HG03280 (cell line): ENCODE measurements around the gene HSPE1.
"Not testable (repeated sequence)": the region's sequence is repeated elsewhere in the genome, so short reads cannot be mapped to it uniquely, and the experiment has no call there.

Source experiments
- ATAC-seq: cut with Tn5 transposase; IDR thresholded peaks from one replicate; pipeline ENCODE4 v1.9.1; 2021; ENCODE audit warnings: mild to moderate bottlenecking, moderate library complexity; ENCODE audit not compliant: unreplicated experiment

HSPE1 gene

DNA sequence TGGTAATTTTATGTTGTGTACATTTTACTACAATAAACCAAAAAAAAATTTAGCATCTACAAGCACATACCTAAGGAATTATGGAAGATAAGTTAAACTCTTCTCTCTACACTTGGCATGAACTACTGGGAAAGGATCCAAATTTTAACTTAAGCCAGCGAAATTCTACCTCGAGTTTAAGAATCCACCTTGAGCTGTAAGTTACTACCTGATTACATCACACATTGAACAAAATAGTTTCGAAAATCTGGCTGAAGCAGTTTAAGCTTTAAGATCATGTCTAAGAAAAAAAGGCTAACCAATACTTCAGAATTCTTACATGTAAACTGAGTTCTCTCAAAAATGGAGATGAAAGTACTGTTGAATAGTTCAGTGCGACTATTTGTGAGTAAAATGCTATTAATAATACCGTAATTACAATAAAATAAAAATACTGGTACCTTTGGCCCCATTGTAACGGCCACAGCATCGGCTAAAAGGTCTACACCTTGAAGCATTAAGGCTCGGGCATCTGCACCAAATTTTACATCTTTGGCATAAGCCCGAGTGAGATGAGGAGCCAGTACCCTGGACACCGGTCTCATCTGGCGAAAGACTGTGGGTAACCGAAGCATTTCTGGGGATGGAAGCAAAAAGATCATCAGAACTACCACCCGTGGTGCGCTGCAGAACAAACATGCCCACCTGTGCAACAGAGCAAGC, 1.8 kb upstream of the HSPE1 start:
- no peak for ATAC-seq

DNA sequence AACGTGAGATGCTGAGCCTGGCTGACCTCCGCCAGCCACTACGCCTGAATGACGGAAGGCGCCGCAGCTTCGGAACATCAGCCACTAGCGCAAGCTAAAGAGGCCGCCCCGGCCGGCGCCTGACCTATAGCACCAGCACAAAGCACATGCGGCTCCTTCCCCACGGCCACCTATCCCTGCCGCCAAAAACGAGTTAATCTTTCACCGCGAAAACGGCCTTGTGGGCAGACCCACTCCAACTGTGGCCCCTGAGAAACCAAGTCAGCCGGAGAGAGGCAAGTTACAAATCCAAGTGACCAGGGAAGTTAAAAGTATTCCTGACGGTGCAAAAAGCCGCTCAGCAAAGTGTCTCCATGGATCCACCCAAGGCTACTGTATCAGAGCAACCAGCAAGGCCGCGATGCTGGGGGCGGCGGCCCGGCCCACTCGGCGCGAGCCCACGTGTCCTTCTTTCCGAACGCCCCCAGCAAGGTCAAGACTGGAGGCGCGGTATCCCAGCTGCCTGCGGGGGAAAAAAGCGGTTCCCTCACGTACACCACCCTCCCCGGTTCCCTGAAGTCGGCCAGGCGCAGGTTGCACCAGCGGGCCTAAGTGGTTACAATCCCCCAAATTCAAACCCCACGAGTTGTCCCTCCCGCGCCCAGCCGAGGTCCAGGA, 1.1 kb upstream of the HSPE1 start:
- peak; percentile 19 for ATAC-seq

DNA sequence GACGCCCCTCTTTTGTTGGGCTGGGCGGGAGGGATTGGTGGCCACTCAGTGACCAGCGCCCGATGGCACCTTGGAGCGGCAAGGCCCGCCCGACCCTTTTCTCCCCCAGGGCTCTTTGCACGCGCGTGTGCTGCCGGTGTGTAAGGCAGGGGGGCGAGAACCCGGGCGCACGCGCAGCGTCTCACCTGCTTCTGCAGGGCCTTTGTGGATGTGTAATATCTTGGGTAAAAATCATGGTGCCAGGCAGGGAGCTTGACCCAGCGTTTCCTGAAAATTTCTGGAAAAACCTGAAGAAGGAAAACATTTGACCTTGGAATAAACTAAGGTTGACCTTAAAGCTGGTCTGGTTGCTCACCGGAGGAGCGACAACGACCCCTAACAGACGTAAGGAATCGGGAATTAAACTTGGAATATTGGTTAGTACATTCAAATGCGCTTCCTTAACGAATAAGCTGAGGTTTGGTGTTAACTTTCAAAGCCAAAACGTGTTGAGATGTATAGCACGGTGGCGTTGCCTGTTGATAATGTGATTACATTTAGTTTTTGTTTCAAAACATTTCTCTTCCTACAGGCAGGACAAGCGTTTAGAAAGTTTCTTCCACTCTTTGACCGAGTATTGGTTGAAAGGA, 438 bp downstream of the HSPE1 start:
- ATAC-seq = no peak

DNA sequence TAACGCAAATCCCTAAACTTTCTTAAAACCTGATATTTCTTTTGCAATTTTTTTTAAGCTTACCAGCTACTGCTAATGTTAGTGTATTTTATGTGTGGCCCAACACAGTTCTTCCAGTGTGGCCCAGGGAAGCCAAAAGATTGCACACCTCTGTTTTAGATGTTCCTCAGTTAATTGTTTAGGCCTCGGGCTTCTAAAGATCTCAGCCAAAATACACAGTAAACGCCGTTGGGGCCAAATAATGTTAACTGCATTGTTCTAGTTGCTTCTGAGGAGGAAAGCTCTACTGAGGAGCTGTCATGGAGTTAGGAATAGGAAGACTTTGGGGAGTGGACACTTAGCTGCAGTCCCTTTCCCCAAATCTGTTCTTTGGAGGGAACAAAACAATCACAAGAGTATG, 2.0 kb downstream of the HSPE1 start:
- ATAC-seq = no peak

DNA sequence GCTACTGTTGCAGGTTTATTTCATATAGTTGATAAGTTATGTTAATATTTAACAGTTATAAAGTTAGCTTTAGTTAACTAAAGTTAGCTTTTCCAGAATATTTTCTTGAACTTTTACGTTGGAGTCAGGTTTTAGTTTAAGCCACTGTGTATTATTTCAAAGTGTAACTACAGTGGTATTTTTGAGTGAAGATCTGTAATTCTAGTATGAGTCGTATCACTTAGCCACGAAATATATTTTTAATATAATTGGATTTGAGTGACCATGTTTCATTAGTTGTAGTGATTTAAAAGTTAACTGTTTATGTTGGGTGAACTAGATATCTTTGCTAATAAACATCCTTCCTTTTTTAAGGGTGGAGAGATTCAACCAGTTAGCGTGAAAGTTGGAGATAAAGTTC, 2.5 kb downstream of the HSPE1 start:
- ATAC-seq = no peak

DNA sequence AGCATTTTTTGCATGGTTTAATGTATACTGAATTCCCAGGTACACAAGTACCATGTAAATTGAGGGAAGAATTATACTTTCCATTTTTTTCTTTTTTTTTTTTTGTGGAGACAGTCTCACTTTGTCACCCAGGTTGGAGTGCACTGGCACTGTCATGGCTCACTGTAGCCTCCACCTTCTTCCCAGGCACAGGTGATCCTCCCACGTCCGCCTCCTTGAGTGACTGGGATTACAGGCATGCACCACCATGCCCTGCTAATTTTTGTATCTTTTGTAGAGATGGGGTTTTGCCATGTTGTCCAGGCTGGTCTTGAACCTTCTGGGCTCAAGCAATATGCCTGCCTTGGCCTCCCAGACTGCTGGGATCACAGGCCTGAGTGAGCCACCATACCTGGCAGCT, 3.8 kb downstream of the HSPE1 start:
- ATAC-seq = no peak

DNA sequence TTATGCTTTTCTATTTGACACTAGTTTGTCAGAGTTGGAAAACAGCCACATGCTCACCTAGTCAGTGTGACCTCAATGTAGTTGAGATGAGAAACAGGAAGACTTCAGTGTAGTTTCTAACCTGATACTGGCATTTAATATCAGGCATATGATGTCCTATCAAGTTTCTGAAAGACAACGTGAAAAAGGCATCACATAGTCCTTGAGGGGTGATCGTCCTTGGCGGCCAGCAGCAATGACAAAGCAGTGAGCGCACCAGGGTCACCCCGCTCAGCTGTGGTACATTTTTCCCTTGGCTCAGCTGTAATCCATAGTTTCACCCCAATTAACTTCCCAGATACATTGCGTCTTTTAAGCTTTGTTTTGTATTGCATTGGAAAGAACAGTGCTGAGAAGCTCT, 4.3 kb downstream of the HSPE1 start:
- no peak for ATAC-seq

DNA sequence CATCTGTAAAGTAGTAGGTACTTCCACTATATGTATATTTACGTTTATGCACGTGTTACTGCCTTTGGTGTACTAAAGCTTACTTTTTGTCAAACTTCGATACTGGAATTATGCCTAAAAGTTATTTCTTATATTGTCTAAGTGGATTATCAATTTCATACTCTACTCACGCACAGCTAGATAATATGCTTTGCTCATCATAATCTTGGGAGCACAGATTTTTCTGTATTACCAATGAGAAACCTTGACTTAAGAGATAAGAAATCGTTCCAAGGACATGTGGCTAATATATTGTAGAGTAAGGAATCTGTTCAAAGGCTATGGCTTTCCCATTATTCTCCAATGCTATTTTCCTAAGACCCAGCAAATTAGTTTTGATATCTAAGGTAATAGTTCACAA, 6.5 kb downstream of the HSPE1 start:
- no peak for ATAC-seq

DNA sequence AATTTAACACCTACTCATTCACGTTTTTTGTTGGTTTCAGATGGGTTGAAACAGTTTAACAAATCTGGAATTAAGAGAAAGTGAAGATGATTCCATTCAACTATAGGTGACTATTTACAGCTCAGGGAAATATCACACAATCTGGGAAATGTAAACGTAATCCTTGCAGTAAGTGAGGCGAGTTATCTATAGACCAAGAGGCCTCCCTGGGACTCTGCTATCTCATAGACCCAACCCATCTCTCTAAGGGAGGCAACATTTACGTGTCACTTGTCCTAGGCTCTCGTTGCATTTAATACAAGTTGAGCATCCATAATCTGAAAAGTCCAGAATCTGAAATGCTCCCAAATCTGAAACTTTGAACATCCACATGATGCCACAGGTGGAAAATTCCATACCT, 13.7 kb downstream of the HSPE1 start:
- no peak for ATAC-seq

DNA sequence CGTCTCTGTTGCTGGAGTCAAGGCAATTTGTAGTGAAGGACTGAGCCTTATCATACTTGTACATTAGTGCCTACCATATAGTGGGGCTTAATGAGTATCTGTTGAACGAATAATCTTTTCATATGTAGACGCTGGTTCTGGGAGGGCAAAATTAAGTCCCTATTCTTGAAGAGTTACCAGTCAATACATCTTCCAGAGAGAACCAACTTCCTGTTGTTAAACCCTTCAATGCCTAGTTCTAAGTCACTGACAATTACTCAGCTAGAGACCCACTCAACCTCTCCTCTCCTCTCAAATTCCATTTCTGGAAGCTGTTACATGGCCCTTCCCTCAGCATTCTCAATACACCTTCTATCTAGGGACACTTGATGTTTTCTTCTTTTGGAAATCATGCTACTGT, 14.6 kb downstream of the HSPE1 start:
- ATAC-seq = no peak

DNA sequence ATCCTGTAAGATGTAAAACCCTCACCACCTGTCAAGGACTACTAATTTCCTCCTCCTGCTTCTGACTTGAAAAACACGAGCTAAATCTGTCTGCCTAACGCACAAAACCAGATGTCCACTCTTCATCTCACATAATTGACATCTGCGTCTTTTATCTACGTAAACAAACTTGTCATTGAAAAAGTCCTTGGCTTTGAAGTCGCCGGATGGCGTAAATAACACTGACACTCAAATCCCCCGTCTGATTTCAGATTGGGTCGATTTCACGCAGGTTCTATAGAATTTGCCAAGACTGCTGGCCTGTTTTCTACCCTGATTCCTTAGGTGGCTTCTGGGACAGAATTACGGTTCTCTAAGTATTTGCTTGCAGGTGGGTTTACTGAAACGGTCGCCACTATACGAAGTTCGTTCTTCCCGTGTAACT, 15.1 kb downstream of the HSPE1 start:
- ATAC-seq = peak; percentile 5

DNA sequence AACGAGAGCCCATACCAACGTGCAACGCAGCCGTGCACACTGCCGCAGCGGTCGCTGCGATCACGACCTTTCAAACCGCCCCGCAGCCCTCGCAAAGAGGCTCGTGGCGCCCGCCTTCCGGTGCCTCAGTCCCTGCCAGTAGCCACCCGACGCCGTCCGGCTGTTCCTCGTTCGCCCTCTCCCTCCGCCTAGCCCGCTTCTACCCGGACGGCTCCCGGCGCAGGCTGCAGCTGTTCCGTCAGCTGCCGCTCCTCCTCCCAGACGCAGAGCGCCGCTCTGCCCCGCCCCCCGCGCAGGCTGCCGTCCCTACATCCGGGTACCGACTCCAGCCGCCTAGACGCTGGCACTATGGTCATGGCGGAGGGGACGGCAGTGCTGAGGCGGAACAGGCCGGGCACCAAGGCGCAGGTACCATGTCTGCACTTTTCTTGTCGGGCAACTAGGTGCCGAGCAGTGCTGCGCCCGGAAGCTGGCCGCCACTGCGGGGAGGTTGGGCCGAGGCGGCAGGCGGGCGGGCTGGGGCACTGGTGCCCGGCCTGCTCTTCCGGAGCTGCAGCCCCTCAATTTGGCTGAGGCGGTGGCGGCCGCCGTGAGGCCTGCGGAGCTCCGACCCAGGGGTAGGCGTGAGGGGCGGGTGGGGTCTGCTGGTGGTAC, 15.7 kb downstream of the HSPE1 start, which contains the start of gene MOB4:
TSS of gene MOB4 (plus strand) at position 328 of the 654 bp plus-strand sequence. CDS start at position 349, 21 bp downstream.
- peak; percentile 94 for ATAC-seq

DNA sequence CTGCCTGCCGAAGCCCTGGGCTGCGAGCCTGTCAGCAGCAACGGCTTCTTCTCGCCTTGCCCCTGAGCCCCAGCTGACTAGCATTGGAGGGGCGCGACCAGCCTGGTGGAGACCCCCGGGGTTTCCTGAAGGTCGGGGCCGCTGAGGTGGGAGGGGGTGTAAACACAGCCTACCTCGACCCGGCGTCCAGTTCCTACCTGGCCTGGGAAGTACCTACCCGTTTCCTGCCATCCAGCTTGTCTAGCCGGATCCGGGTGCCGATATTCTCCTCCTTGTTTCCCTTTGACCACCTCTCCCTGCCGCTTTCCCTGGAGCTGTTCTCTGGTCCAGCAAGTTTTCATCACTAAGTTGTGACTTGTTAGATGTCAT, 16.2 kb downstream of the HSPE1 start:
- ATAC-seq = no peak

DNA sequence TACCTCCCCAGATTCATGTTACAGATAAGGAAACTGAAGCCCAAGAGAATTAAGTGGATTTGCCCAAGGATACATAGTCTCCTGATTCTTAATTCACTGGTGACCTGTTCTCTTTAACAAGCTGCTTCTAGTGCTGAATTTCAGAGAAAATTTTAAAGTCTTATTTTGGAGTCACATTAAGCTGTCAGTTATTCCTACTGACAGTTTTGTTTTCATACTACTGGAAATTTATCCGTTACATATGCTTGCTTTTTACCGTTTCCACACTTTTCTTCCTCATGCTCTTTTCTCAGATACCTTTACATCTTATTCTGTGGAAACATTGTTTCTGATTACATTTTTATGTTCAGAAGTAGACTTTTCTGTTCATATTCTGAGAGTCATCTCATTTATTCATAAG, 17.0 kb downstream of the HSPE1 start:
- no peak for ATAC-seq

DNA sequence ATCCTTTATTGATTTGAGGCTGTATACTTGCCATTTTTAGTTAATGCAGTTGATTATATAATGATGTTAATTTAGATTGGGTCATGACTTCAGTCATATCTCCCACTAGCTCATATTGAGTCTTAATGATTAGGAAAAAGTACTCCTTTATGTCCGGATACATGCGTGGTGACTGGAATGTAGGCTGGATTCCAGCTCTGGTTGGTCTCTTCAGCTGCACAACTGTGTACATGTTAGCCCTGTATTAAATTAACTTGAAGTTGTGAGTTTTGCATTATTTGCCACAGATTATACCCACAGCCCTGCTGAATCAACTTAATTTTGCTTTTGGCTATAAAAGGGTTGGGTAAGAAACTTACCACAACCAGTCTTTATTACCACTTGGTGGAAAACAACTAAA, 38.2 kb downstream of the HSPE1 start:
- ATAC-seq = no peak

DNA sequence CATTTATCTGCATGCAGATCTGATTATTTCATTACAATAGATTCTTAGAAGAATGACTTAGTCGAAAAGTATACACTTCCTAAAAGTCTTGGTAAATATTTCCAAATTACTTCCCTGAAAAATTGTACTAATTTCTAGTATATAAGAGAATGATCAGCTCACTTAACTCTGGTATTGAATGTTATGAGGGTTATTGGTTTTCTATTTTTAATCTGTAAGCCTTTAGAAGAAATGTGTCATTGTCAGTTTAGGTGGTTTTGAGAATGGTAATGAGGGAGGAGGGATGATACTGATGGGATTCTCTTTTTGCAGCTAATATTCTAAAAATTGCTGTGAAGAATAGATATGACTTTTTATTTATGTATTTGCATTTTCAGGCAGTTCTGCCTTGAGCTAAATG, 39.6 kb downstream of the HSPE1 start:
- no peak for ATAC-seq

DNA sequence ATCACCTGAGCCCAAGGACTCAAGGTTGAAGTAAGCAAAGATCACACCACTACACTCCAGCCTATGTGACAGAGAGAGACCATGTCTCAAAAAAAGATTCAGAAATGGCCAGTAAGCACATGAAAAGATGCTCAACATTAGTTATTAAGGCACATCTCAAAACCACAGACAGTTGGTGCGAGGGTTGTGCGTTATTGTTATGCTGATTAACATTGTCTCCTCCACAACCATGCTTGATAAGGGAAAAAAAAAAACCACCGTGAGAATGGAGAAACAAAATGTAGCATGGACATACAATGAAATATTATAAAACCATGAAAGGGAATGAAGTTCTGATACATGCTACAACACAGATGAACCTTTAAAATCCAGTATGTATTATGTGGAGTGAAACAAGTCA, 43.0 kb downstream of the HSPE1 start:
- no peak for ATAC-seq

DNA sequence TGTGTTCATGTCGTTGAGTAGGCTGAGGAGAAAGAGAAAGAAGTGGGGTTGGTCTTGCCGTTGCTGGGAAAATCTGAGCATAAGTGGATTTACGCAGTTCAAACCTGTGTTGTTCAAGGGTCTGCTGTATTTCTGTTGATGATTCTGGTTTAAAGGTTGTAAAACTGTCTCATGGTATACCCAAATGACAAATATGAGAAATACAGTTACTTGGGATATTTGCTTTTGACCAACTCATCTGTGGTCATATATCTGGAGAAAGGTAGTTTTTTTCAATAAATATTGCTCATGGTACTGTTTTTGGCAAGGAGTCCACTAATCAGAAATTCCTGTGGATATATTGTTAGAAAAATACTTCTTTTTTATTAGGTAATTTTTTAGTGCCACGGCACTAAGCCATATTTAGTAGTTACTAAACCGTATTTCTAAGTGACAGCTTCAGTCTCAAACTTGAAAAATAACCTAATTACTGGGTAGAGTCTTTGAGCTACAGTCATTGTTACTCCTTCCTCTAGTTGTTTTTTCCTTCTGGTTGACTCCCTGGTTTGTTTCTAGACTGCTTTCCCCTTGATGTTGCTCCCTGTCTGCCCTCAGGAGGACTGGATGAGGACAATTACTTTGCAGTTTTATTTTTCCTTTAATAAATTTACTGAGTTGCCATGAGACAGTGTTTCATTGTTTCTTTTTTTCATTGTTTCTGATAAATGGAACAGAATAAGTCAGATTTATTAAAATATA, 47.2 kb downstream of the HSPE1 start:
- ATAC-seq = no peak

DNA sequence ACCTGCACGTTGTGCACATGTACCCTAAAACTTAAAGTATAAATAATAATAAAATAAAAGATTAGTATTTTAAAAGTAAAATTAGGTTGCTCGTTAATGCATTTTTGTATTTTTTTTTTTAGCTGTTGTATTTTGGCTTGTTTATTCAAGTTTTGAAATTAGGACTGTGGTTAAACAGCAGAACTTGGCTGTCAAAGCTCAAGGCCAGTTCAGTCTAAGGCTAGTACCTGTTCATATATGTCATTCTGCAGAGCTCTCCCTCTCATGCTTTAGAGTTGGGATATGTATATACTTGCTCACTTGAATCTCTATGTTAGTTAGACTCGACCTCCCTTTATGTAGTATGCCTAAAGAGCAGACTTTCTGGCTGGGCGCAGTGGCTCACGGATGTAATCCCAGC, 48.4 kb downstream of the HSPE1 start:
- ATAC-seq = no peak

DNA sequence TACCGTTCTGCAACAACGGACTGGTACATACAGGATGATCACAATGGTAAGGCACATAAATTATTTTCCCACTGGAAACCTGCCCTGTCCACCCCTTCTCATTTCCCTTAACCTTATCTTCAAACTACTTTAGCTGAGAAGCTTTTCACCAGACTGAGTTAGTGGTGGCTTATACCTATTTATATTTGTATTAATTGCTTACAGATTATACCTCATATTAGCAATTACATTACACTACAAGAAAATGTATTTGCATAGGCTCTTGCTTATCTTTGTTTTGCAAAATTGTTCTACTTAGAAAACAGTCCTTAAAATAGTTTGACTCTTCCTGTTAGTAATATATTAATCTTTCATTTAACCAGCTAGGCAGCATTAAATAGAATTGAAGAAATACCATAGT, 51.1 kb downstream of the HSPE1 start:
- not testable (repeated sequence) for ATAC-seq
